Measurements from ENCODE around the gene UIMC1.
"Not testable (repeated sequence)": the region's sequence is repeated elsewhere in the genome, so short reads cannot be mapped to it uniquely, and the experiment has no call there.

The UIMC1 gene

GRCh38 chr5:177010153-177010552 is 3.6 kb upstream of the UIMC1 start:
- no peak for FAIRE-seq

GRCh38 chr5:177008716-177009115 is 2.1 kb upstream of the UIMC1 start:
- no peak for DNase-seq (ENCODE audit: insufficient read length, low spot score)

More at GRCh38 chr5:177010153-177010552, 3.6 kb upstream of the UIMC1 start:
- DNase-seq (ENCODE audit: insufficient read length, low spot score) = no peak

GRCh38 chr5:177005619-177006264 is 837 bp downstream of the UIMC1 start:
- peak; percentile 14 for FAIRE-seq
- no peak for DNase-seq (ENCODE audit: insufficient read length, low spot score)

More at GRCh38 chr5:177008716-177009115, 2.1 kb upstream of the UIMC1 start:
- no peak for FAIRE-seq

GRCh38 chr5:177004961-177005360 is 1.6 kb downstream of the UIMC1 start:
- DNase-seq (ENCODE audit: insufficient read length, low spot score) = no peak
- FAIRE-seq = no peak

DNA sequence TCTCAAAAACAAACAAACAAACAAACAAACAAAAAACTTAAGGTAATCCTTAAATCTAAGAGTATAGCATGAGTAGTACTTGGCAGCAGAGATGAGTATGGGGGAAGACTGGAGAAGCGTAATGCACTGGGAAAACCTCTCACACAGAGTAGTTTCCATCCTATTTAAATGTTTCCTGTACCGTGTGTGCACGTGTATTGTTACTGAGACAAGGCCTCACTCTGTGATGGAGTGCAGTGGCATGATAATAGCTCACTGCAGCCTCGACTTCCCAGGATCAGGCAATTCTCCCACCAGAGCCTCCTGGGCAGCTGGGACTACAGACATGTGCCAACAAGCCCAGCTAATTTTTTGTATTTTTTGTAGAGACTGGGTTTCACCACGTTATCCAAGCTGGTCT is 2.9 kb downstream of the UIMC1 start:
- FAIRE-seq (no peak), DNase-seq (ENCODE audit: insufficient read length, low spot score) (no peak)

DNA sequence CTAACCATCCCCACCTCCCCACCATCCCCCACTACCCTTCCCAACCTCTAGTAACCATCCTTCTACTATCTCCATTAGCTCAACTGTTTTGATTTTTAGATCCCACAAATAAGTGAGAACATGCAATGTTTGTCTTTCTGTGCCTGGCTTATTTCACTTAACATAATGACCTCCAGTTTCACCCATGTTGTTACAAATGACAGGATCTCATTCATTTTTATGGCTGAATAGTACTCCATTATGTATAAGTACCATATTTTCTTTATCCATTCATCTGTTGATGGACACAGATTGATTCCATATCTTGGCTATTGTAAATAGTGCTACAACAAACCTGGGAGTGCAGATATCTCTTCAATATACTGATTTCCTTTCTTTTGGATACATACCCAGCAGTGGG is 7.1 kb downstream of the UIMC1 start:
- FAIRE-seq = not testable (repeated sequence)

DNA sequence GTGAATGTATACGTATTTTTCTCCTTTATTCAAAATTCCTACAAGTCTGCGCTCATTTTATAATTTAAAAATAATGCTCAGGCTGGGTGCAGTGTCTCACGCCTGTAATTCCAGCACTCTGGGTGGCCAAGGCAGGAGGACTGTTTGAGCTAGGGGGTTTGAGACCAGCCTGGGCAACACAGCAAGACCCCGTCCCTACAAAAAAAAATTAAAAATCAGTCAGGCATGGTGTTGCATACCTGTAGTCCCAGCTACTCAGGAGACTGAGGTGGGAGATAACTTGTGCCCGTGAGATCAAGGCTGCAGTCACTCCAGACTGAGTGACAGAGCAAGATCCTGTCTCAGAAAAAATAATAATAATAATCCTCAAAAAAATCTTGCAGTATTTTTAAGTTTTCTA is 7.8 kb downstream of the UIMC1 start:
- DNase-seq (ENCODE audit: insufficient read length, low spot score) (no peak), FAIRE-seq (no peak)

More for the DNA sequence above, 7.1 kb downstream of the UIMC1 start:
- DNase-seq (ENCODE audit: insufficient read length, low spot score) = not testable (repeated sequence)

- DNase-seq (ENCODE audit: insufficient read length, low spot score) = no peak
- FAIRE-seq = peak; percentile 75
Measured at GRCh38 chr5:176996780-176997179, 9.8 kb downstream of the UIMC1 start.

DNA sequence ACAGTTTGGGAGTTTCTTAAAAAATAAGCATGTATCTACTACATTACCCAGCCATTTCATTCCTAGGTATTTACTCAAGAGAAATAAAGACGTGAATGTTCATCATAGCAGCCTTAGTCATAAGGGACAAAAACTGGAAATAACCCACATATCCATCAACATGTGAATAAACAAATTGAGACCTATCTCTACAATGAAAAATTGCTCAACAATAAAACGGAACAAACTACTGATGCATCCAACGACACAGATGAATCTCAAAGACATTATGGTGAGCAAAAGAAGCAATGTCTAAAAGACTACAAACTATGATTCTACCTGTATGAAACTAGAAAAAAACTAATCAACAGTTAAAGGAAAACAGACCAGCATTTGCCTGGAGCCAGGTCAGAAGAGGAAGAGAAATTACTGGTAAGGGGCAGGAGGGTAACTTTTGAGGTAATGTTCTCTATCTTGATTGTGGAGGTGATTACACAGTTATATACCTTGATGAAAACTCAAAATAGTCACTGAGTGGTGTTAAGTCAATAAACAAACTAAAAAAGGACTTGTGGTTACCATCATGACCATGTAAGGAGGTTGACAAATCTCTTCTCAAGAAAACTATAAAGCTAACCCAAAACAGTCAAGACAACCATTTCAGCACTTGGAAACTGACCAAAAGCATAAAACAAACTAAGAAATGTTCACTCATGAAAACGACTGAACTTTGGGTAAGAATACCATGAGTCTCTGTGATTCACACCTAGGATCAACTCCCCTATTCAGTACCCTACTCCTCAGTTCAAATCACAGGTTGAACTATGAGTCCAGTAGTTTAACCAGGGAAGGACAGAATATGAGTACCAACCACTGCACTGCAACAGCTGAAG is 10.4 kb downstream of the UIMC1 start:
- FAIRE-seq (peak; percentile 70), DNase-seq (ENCODE audit: insufficient read length, low spot score) (no peak)

DNA sequence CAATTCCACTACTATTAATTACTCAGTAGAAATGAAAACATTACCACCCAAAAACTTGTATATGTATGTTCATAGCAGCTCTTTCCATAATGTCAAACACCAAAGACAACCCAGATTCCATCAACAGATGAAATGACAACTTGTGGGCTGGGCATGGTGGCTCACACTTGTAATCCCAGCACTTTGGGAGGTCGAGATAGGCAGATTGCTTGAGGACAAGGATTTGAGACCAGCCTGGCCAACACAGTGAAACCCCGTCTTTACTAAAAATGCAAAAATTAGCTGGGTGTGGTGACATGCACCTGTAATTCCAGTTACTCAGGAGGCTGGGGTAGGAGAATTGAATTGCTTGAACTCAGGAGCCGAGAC is 11.5 kb downstream of the UIMC1 start:
- FAIRE-seq (no peak), DNase-seq (ENCODE audit: insufficient read length, low spot score) (no peak)

DNA sequence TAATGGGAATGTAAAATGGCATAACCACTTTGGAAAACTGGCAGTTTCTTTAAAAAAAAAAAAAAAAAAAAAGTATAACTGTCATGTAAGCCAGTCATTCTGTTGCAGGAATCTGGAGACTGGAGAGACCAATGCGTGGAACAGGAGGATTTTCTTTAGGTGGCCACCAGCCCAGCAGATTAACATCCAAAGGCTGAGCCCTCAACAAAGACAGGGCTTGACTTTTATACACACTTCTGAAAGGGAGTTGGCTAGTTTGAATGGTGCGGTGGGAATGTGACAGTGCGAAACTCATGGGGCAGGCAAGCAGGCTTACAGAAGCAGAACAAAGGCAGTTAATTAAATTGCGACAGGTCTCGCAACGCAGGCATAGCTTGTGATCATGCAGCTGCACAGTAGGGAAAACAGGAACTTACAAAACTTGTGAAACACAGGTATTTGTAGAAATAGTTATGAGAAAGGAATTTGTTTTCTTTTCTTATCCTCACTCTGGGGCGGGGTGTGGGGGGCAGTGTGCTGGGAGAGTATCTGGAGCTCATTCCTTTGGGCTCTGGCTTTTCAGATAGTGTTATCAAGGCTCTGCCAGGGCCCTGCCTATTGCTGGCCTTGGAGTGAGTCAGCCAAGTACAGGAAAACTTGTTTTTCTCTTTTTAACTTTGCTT is 12.0 kb downstream of the UIMC1 start:
- FAIRE-seq = peak; percentile 79
- no peak for DNase-seq (ENCODE audit: insufficient read length, low spot score)

- not testable (repeated sequence) for DNase-seq (ENCODE audit: insufficient read length, low spot score); FAIRE-seq
Measured at GRCh38 chr5:176993081-176993480, 13.5 kb downstream of the UIMC1 start.

DNA sequence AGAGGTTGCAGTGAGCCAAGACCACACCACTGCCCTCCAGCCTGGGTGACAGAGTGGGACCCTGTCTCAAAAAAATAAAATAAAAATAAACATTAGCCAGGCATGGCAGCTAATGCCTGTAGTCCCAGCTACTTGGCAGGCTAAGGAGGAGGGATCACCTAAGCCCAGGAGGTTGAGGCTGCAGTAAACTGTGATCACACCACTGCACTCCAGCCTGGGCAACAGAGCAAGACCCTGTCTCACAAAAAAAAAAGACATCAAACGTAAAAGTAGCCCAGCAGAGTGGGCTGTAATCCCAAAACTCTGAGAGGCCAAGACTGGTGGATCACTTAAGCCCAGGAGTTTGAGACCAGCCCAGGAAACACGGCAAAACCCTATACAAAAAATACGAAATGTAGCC is 19.0 kb downstream of the UIMC1 start:
- DNase-seq (ENCODE audit: insufficient read length, low spot score) = no peak
- no peak for FAIRE-seq

GRCh38 chr5:176986280-176986679 is 20.3 kb downstream of the UIMC1 start:
- FAIRE-seq (no peak), DNase-seq (ENCODE audit: insufficient read length, low spot score) (no peak)

DNA sequence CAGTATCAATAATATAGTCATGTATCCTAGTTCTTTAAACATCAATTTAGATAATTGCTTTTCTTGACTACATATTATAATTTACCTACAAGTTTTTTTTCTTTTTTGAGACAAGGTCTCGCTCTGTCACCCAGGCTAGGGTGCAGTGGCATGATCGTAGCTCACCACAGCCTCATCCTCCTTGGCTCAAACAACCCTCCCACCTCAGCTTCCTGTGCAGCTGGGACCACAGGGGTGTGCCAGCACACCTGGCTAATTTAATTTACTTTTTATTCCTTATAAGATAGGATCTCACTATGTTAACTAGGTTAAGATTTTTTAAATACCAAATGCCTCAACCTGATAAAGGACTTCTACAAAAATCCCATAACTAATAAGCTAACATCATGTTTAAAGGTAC is 21.1 kb downstream of the UIMC1 start:
- DNase-seq (ENCODE audit: insufficient read length, low spot score) (no peak), FAIRE-seq (peak; percentile 64)

GRCh38 chr5:176984176-176984575 is 22.4 kb downstream of the UIMC1 start:
- not testable (repeated sequence) for DNase-seq (ENCODE audit: insufficient read length, low spot score); FAIRE-seq

- not testable (repeated sequence) for FAIRE-seq; DNase-seq (ENCODE audit: insufficient read length, low spot score)
Measured at GRCh38 chr5:176983593-176983992, 23.0 kb downstream of the UIMC1 start.

DNA sequence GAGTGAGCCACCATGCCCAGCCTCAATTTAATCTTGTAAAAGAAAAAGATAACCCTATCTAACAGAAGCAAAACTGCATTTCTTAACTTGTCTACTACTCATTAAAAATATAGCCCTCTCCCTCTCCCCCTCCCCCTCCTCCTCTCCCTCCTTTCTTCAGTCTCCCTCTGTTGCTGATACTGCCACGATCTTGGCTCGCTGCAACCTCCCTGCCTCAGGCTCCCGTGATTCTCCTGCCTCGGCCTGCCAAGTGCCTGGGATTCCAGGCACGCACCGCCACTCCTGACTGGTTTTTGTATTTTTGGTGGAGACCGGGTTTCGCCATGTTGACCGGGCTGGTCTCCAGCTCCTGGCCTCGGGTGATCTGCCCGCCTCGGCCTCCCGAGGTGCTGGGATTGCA is 23.5 kb downstream of the UIMC1 start:
- FAIRE-seq; DNase-seq (ENCODE audit: insufficient read length, low spot score): not testable (repeated sequence)

DNA sequence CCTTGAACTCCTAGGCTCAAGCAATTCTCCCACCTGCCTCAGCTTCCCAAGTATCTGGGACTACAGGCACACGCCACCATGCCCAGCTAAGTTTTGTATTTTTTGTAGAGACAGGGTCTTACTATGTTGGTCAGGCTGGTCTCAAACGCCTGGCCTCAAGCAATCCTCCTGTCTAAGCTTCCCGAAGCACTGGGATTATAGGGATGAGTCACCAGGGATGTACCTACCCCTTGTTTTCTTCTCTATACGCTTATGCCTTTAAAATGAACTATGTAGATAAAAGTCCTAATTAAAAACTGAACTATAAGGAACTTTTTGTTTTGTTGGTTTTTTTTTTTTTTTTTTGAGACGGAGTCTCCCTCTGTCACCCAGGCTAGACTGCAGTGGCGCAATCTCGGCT is 25.8 kb downstream of the UIMC1 start:
- no peak for FAIRE-seq
- no peak for DNase-seq (ENCODE audit: insufficient read length, low spot score)

GRCh38 chr5:176979669-176980068 is 26.9 kb downstream of the UIMC1 start:
- DNase-seq (ENCODE audit: insufficient read length, low spot score) (no peak), FAIRE-seq (no peak)

- no peak for DNase-seq (ENCODE audit: insufficient read length, low spot score)
- FAIRE-seq = no peak
Measured at GRCh38 chr5:176965633-176966032, 40.9 kb downstream of the UIMC1 start.
